HG03025 (cell line): ENCODE measurements around the gene ANTKMT.
A peak's percentile ranks its signal among the peaks of the same experiment; 100 is the strongest.
"Not testable (repeated sequence)": the region's sequence is repeated elsewhere in the genome, so short reads cannot be mapped to it uniquely, and the experiment has no call there.

Source experiments
- ATAC-seq: cut with Tn5 transposase; IDR thresholded peaks from one replicate; pipeline ENCODE4 v1.9.1; 2021; ENCODE audit warnings: mild to moderate bottlenecking, moderate library complexity; ENCODE audit not compliant: unreplicated experiment, low FRiP score

The ANTKMT gene

GRCh38 chr16:739560-740458 is 18.9 kb downstream of the ANTKMT start:
- ATAC-seq: no peak

GRCh38 chr16:740459-740763 is 19.5 kb downstream of the ANTKMT start:
- no peak for ATAC-seq

GRCh38 chr16:740764-741505 is 20.0 kb downstream of the ANTKMT start, which contains the start of gene CIAO3:
Gene CIAO3 (minus strand): TSS chr16:740997. CDS start chr16:740985, 12 bp downstream.
- ATAC-seq: peak; percentile 46

- no peak for ATAC-seq
Observed at GRCh38 chr16:741986-742629, 21.2 kb downstream of the ANTKMT start.

GRCh38 chr16:742894-743293 is 21.9 kb downstream of the ANTKMT start:
- ATAC-seq: not testable (repeated sequence)

GRCh38 chr16:743794-744500 is 23.0 kb downstream of the ANTKMT start:
- ATAC-seq: no peak

GRCh38 chr16:745739-746138 is 24.8 kb downstream of the ANTKMT start:
- ATAC-seq: no peak

GRCh38 chr16:746637-747036 is 25.7 kb downstream of the ANTKMT start:
- no peak for ATAC-seq

GRCh38 chr16:747978-748746 is 27.2 kb downstream of the ANTKMT start:
- ATAC-seq: no peak

- ATAC-seq: no peak
Observed at GRCh38 chr16:749010-749409, 28.1 kb downstream of the ANTKMT start.

GRCh38 chr16:750485-750884 is 29.5 kb downstream of the ANTKMT start:
- ATAC-seq: no peak

- ATAC-seq: no peak
Observed at GRCh38 chr16:751152-752006, 30.4 kb downstream of the ANTKMT start.

GRCh38 chr16:752007-752312 is 31.0 kb downstream of the ANTKMT start:
- no peak for ATAC-seq

GRCh38 chr16:754121-754607 is 33.2 kb downstream of the ANTKMT start:
- not testable (repeated sequence) for ATAC-seq

- ATAC-seq: no peak
Observed at GRCh38 chr16:754656-755055, 33.7 kb downstream of the ANTKMT start.

- ATAC-seq: no peak
Observed at GRCh38 chr16:756428-756827, 35.5 kb downstream of the ANTKMT start.

- no peak for ATAC-seq
Observed at GRCh38 chr16:759110-759910, 38.4 kb downstream of the ANTKMT start.

- no peak for ATAC-seq
Observed at GRCh38 chr16:760065-760464, 39.1 kb downstream of the ANTKMT start.
